T-cell (primary cell): ENCODE data around the gene KEL. TPM values are rescaled to one million over a fixed set of nuclear protein-coding genes. Genes with fewer than 3 reads are reported as not detected.

Source experiments
- ATAC-seq, 4 experiments: fragments of 200-7000 bp in 3 of 4; fragments of 150-1000 bp in 1 of 4; cut with Tn5 transposase; replicated peaks in 1 of 4; 1 replicate in 3 of 4; 2 replicates in 1 of 4; pipeline ENCODE4 v1.10.0; 2021; ENCODE audit warnings: moderate library complexity in 3 of 4, mild to moderate bottlenecking in 2 of 4, moderate number of reproducible peaks in 1 of 4
- CTCF ChIA-PET, 2 donors: fragments of 300-600 bp; sonication (Branson Sonifier 250); formaldehyde crosslinking; loops; one replicate each; lab custom pipeline; 2022; ENCODE audit warnings: antibody characterized with exemption in 2 of 2; lab: Charles Lee
- POLR2A ChIA-PET, 2 donors: fragments of 300-600 bp; sonication (Branson Sonifier 250); formaldehyde crosslinking; loops; one replicate each; lab custom pipeline; 2022; ENCODE audit warnings: antibody characterized with exemption in 2 of 2; lab: Charles Lee
- DNase-seq, 35 experiments: peaks; one replicate each; pipeline versions ENCODE4 v3.0.0 to v3.0.0-alpha.2; 2013 to 2023
- H3K27ac ChIP-seq: one replicate; pipeline ENCODE4 v1.5.1; 2013; ENCODE audit warnings: low read length
- H3K27me3 ChIP-seq, 2 experiments: replicated peaks in 1 of 2; 1 replicate in 1 of 2; 2 replicates in 1 of 2; pipeline versions ENCODE4 v1.6.1 to v1.7.0; 2013; ENCODE audit warnings: low read length in 1 of 2, mixed read lengths in 1 of 2; ENCODE audit not compliant: control insufficient read depth in 2 of 2, insufficient read depth in 2 of 2; ENCODE audit errors: extremely low read depth in 1 of 2
- H3K36me3 ChIP-seq, 2 donors: 1 replicate in 1 of 2; 2 replicates in 1 of 2; pipeline versions ENCODE4 v1.6.1 to v1.7.0; 2013; ENCODE audit warnings: low read length in 1 of 2; ENCODE audit not compliant: control insufficient read depth in 2 of 2, insufficient read depth in 1 of 2; ENCODE audit errors: extremely low read depth in 1 of 2
- H3K4me1 ChIP-seq, 2 experiments: 1 replicate in 1 of 2; 2 replicates in 1 of 2; pipeline versions ENCODE4 v1.6.1 to v1.7.0; 2013; ENCODE audit warnings: low read length in 2 of 2, mixed read lengths in 1 of 2; ENCODE audit not compliant: insufficient read depth in 2 of 2, control insufficient read depth in 1 of 2; ENCODE audit errors: extremely low read depth in 1 of 2
- H3K4me3 ChIP-seq, 2 donors: 1 replicate in 1 of 2; 2 replicates in 1 of 2; pipeline versions ENCODE4 v1.5.1 to v1.7.0; 2013; ENCODE audit warnings: mild to moderate bottlenecking in 2 of 2, low read length in 1 of 2, moderate library complexity in 1 of 2; ENCODE audit not compliant: control insufficient read depth in 1 of 2; ENCODE audit errors: extremely low read depth in 1 of 2
- H3K9me3 ChIP-seq: 2 replicates; pipeline ENCODE4 v1.7.0; 2013
- H3K27ac Mint-ChIP-seq, 2 donors: one replicate each; pipeline ENCODE4 v1.8.0; 2020 to 2021; ENCODE audit warnings: mild to moderate bottlenecking in 2 of 2, mixed read lengths in 2 of 2
- H3K27me3 Mint-ChIP-seq, 2 donors: one replicate each; pipeline ENCODE4 v1.8.0; 2021 to 2022; ENCODE audit warnings: mixed read lengths in 2 of 2
- H3K36me3 Mint-ChIP-seq: one replicate; pipeline ENCODE4 v1.8.0; 2021; ENCODE audit warnings: mixed read lengths
- H3K4me1 Mint-ChIP-seq, 3 donors: one replicate each; pipeline ENCODE4 v1.8.0; 2020 to 2022; ENCODE audit warnings: mixed read lengths in 3 of 3, mild to moderate bottlenecking in 1 of 3
- H3K4me3 Mint-ChIP-seq, 3 donors: one replicate each; pipeline ENCODE4 v1.8.0; 2020 to 2022; ENCODE audit warnings: mild to moderate bottlenecking in 3 of 3, mixed read lengths in 3 of 3, moderate library complexity in 3 of 3
- H3K9me3 Mint-ChIP-seq, 3 donors: one replicate each; pipeline ENCODE4 v1.8.0; 2020 to 2022; ENCODE audit warnings: mixed read lengths in 3 of 3
- WGBS: methylation state at CpG from one replicate; pipeline ENCODE4 v1.1.5; 2013; ENCODE audit warnings: missing lambda C conversion rate; ENCODE audit not compliant: insufficient coverage; 5-methylcytosine and 5-hydroxymethylcytosine counted together
- total RNA-seq, 35 experiments: library from RNA in 6 of 35; stranded (reverse) in 6 of 35; fragments of 120-200 nt in 1 of 35; gene quantifications; one replicate each; pipeline versions ENCODE4 v1.2.1 to v1.2.4 and lab custom pipeline; 2013 to 2026

KEL gene
- total RNA-seq, 5 donors from 2014 or later (not counting 1 experiment from before 2014, with no cell fraction given) = 0.14 to 0.82 (median 0.28) TPM

GRCh38 chr7:142910481-142910880 lies 51.7 kb downstream of the KEL start:
- Histone ChIP-seq H3K4me1 (no peaks in the 10 kb centered on the region), H3K27ac (no peak overlapping the region), H3K4me3 (no peak overlapping the region), H3K36me3 (no peaks in the 10 kb centered on the region), H3K9me3 (no peaks in the 10 kb centered on the region), H3K27me3 (peaks cover 0 to 24% of the 10 kb centered on the region in 2 experiments)
- no CpG with 5 or more reads among the region's 2 CpGs for WGBS
- Mint-ChIP-seq H3K9me3 (no peaks in the 10 kb centered on the region), H3K27ac (no peak overlapping the region), H3K36me3 (no peaks in the 10 kb centered on the region), H3K4me1 (no peaks in the 10 kb centered on the region), H3K27me3 (peaks cover 31 to 41% of the 10 kb centered on the region in 2 donors), H3K4me3 (no peak overlapping the region)
- DNase-seq = no peak
- POLR2A ChIA-PET = no interaction called here
- ATAC-seq = no peak
- CTCF ChIA-PET = no interaction called here

GRCh38 chr7:142910031-142910433 lies 52.1 kb downstream of the KEL start:
- no peaks in the 10 kb centered on the region for H3K9me3 Mint-ChIP-seq
- H3K4me1 ChIP-seq = no peaks in the 10 kb centered on the region
- no peaks in the 10 kb centered on the region for H3K4me1 Mint-ChIP-seq
- ChIA-PET CTCF (no interaction called here), POLR2A (no interaction called here)
- no peaks in the 10 kb centered on the region for H3K36me3 ChIP-seq
- H3K27ac Mint-ChIP-seq = no peak overlapping the region
- ATAC-seq (no peak), DNase-seq (no peak)
- peaks cover 31 to 41% of the 10 kb centered on the region in 2 donors for H3K27me3 Mint-ChIP-seq
- H3K27ac ChIP-seq = no peak overlapping the region
- H3K36me3 Mint-ChIP-seq = no peaks in the 10 kb centered on the region
- no peak overlapping the region for H3K4me3 ChIP-seq
- peaks cover 0 to 21% of the 10 kb centered on the region in 2 experiments for H3K27me3 ChIP-seq
- no peaks in the 10 kb centered on the region for H3K9me3 ChIP-seq
- WGBS = no CpG with 5 or more reads among the region's 2 CpGs
- no peak overlapping the region for H3K4me3 Mint-ChIP-seq

- POLR2A ChIA-PET = no interaction called here
- Histone ChIP-seq H3K27me3 (peaks cover 0 to 15% of the 10 kb centered on the region in 2 experiments), H3K36me3 (no peaks in the 10 kb centered on the region), H3K27ac (no peak overlapping the region), H3K4me3 (no peak overlapping the region), H3K4me1 (no peaks in the 10 kb centered on the region), H3K9me3 (no peaks in the 10 kb centered on the region)
- H3K9me3 Mint-ChIP-seq = no peaks in the 10 kb centered on the region
- no peak overlapping the region for H3K27ac Mint-ChIP-seq
- no peak for ATAC-seq
- peak in 2 of 35 experiments; percentile 3 to 5 for DNase-seq
- CTCF ChIA-PET = no interaction called here
- H3K4me3 Mint-ChIP-seq = no peak overlapping the region
- H3K36me3 Mint-ChIP-seq = no peaks in the 10 kb centered on the region
- WGBS = 78% methylated on average over 20 of the region's 21 CpGs
- peaks cover 31 to 38% of the 10 kb centered on the region in 2 donors for H3K27me3 Mint-ChIP-seq
- H3K4me1 Mint-ChIP-seq = no peaks in the 10 kb centered on the region
Observed at GRCh38 chr7:142908921-142909890, 53.0 kb downstream of the KEL start.

GRCh38 chr7:142908290-142908689 lies 53.9 kb downstream of the KEL start:
- Histone ChIP-seq H3K36me3 (no peaks in the 10 kb centered on the region), H3K4me1 (no peaks in the 10 kb centered on the region), H3K27ac (no peak overlapping the region), H3K4me3 (no peak overlapping the region), H3K9me3 (no peaks in the 10 kb centered on the region), H3K27me3 (peaks cover 0 to 15% of the 10 kb centered on the region in 2 experiments)
- Mint-ChIP-seq H3K4me3 (no peak overlapping the region), H3K4me1 (no peaks in the 10 kb centered on the region), H3K36me3 (no peaks in the 10 kb centered on the region), H3K9me3 (no peaks in the 10 kb centered on the region), H3K27me3 (peaks cover 31 to 33% of the 10 kb centered on the region in 2 donors), H3K27ac (no peak overlapping the region)
- ChIA-PET POLR2A (no interaction called here), CTCF (no interaction called here)
- DNase-seq (no peak), ATAC-seq (no peak)
- 96% methylated on average over 5 of the region's 11 CpGs for WGBS

GRCh38 chr7:142906643-142907042 lies 55.5 kb downstream of the KEL start:
- Mint-ChIP-seq H3K27me3 (peaks cover 28 to 31% of the 10 kb centered on the region in 2 donors), H3K36me3 (no peaks in the 10 kb centered on the region), H3K4me1 (no peaks in the 10 kb centered on the region), H3K4me3 (no peak overlapping the region), H3K9me3 (no peaks in the 10 kb centered on the region), H3K27ac (no peak overlapping the region)
- Histone ChIP-seq H3K9me3 (no peaks in the 10 kb centered on the region), H3K4me3 (no peak overlapping the region), H3K4me1 (no peaks in the 10 kb centered on the region), H3K36me3 (no peaks in the 10 kb centered on the region), H3K27me3 (peaks cover 0 to 15% of the 10 kb centered on the region in 2 experiments), H3K27ac (no peak overlapping the region)
- ATAC-seq = no peak
- no CpG with 5 or more reads among the region's 2 CpGs for WGBS
- POLR2A ChIA-PET = no interaction called here
- DNase-seq = no peak
- CTCF ChIA-PET = no interaction called here

- DNase-seq (no peak), ATAC-seq (no peak)
- Histone ChIP-seq H3K27me3 (peaks cover 0 to 12% of the 10 kb centered on the region in 2 experiments), H3K27ac (no peak overlapping the region), H3K9me3 (no peaks in the 10 kb centered on the region), H3K36me3 (no peaks in the 10 kb centered on the region), H3K4me1 (no peaks in the 10 kb centered on the region), H3K4me3 (no peak overlapping the region)
- Mint-ChIP-seq H3K4me3 (no peak overlapping the region), H3K4me1 (no peaks in the 10 kb centered on the region), H3K36me3 (no peaks in the 10 kb centered on the region), H3K27me3 (peaks cover 24 to 26% of the 10 kb centered on the region in 2 donors), H3K9me3 (no peaks in the 10 kb centered on the region), H3K27ac (no peak overlapping the region)
- WGBS = 100% methylated on average over 2 of the region's 2 CpGs
- ChIA-PET CTCF (no interaction called here), POLR2A (interaction anchor here in 1 of 2 donors (0.6 kb wide), 1 partner anchor 640 kb away, joined by 4 read pairs; no protein-coding TSS in a partner anchor)
Observed at GRCh38 chr7:142905759-142906158, 56.4 kb downstream of the KEL start.
